K562 (cell line): Measurements from ENCODE around the gene IL25. TPM values are rescaled to one million over a fixed set of nuclear protein-coding genes. Genes with fewer than 3 reads are reported as not detected.

Experiments used
- EHMT2 ChIP-seq: fragments of 450-650 bp; IDR thresholded peaks from 2 replicates; pipeline ENCODE4 v1.6.1; 2018; ENCODE audit warnings: antibody characterized with exemption
- NFATC3 ChIP-seq: fragments of 450-650 bp; IDR thresholded peaks from 2 replicates; pipeline ENCODE4 v1.6.1; 2017; ENCODE audit warnings: mild to moderate bottlenecking
- REST ChIP-seq, 2 experiments: fragments of 450-650 bp; formaldehyde crosslinking in 1 of 2; IDR thresholded peaks; 2 replicates each; pipeline versions ENCODE4 v1.4.0 to v1.6.1; 2014 to 2020; ENCODE audit warnings: mild to moderate bottlenecking in 2 of 2, borderline replicate concordance in 1 of 2, low read depth in 1 of 2
- ZNF212 ChIP-seq: fragments of 450-650 bp; formaldehyde crosslinking; IDR thresholded peaks from 2 replicates; pipeline ENCODE4 v1.4.0; 2020; ENCODE audit warnings: mild to moderate bottlenecking
- ZNF586 ChIP-seq: fragments of 450-650 bp; formaldehyde crosslinking; conservative IDR thresholded peaks from 2 replicates; pipeline ENCODE4 v1.4.0; 2020; ENCODE audit warnings: mild to moderate bottlenecking, moderate library complexity
- ZNF830 ChIP-seq: fragments of 250-450 bp; sonication (Bioruptor Pico); IDR thresholded peaks from 2 replicates; pipeline ENCODE4 v1.5.0; 2021; ENCODE audit warnings: mild to moderate bottlenecking
- ZSCAN32 ChIP-seq: fragments of 450-650 bp; formaldehyde crosslinking; IDR thresholded peaks from 2 replicates; pipeline ENCODE4 v1.4.0; 2020; ENCODE audit warnings: mild to moderate bottlenecking, moderate library complexity
- polyA plus RNA-seq, 8 experiments: library from polyadenylated mRNA; depleted of rRNA in 4 of 8; stranded (reverse) in 5 of 8; unstranded in 3 of 8; fragments of >200 nt; fragmentation: Nextera tagmentation in 2 of 8; fragmentation: Illumina TruSeq in 1 of 8; extraction: Ambion mirVana in 2 of 8; extraction: Trizol in 1 of 8; gene quantifications; 2 replicates each; pipeline versions ENCODE4 v1.2.1 to v1.2.3, GENCODE V29; 2011 to 2014; ENCODE audit warnings: inconsistent platforms in 1 of 8, missing spikeins in 1 of 8
- total RNA-seq, 7 experiments: library from RNA; depleted of rRNA in 6 of 7; stranded (reverse); fragments of >200 nt in 6 of 7; fragmentation: Illumina TruSeq in 2 of 7; extraction: Trizol in 2 of 7; gene quantifications; 2 replicates each; pipeline versions ENCODE4 v1.2.1 to v1.2.3, GENCODE V29; 2011 to 2021; ENCODE audit warnings: low replicate concordance in 1 of 7
- TF ChIP-seq, protein P1 (sequence below): fragments of 450-650 bp; IDR thresholded peaks from 2 replicates; pipeline ENCODE4 v1.6.1; 2017; ENCODE audit warnings: antibody characterized with exemption

IL25 gene
- total and polyA plus RNA-seq, 9 of the 15 experiments (the other 6 are each of a cell fraction or from before 2014, with no cell fraction given), result not detected

DNA sequence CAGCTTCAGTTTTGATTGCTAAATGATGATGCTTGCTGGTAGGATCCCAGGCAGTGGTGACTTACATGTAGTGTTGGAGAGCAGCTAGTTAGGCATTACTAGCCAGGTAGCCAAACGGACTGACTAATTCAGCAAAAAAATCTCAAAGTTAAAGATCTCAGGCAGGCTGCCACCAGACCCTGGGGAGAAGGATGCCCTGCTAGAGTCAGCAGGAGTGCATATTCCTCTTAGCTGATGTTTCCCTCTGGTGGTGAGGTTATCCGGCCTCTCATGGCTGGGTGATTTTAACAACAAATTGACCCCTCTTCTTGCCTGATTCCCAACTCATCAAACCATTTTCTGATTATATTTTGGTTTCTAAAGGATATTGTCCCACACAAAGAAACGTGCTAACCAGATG, 10.4 kb upstream of the IL25 start (continued):
- TF ChIP-seq REST (IDR thresholded peaks at IDR 0.05; ENCODE audit: borderline replicate concordance) (peak; percentile 15; the same call in 1 of the 2 replicates), REST (CRISPR knock-in tag; IDR thresholded peaks at IDR 0.05; ENCODE audit: low read depth) (no peak), ZNF830 (CRISPR knock-in tag) (no peak), EHMT2 (no peak), NFATC3 (no peak), ZSCAN32 (CRISPR knock-in tag) (no peak), ZNF212 (CRISPR knock-in tag) (no peak), ZNF586 (no peak)
- TF ChIP-seq, protein P1, sequence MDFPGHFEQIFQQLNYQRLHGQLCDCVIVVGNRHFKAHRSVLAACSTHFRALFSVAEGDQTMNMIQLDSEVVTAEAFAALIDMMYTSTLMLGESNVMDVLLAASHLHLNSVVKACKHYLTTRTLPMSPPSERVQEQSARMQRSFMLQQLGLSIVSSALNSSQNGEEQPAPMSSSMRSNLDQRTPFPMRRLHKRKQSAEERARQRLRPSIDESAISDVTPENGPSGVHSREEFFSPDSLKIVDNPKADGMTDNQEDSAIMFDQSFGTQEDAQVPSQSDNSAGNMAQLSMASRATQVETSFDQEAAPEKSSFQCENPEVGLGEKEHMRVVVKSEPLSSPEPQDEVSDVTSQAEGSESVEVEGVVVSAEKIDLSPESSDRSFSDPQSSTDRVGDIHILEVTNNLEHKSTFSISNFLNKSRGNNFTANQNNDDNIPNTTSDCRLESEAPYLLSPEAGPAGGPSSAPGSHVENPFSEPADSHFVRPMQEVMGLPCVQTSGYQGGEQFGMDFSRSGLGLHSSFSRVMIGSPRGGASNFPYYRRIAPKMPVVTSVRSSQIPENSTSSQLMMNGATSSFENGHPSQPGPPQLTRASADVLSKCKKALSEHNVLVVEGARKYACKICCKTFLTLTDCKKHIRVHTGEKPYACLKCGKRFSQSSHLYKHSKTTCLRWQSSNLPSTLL, result no peak
